Caco-2 (cell line): ENCODE measurements around the gene MAN1C1. TPM values are rescaled to one million over a fixed set of nuclear protein-coding genes. Genes with fewer than 3 reads are reported as not detected.
A peak's percentile ranks its signal among the peaks of the same experiment; 100 is the strongest.

Experiments
- BruUV-seq: library from RNA; stranded (reverse); fragments of 400-500 nt; replicated peaks from 2 replicates; lab custom pipeline; 2021; lab: Mats Ljungman, UMichigan
- CTCF ChIA-PET: fragments of 300-600 bp; sonication (Branson Sonifier 250); formaldehyde crosslinking; loops from one replicate; lab custom pipeline; 2022; ENCODE audit warnings: antibody characterized with exemption; lab: Charles Lee
- POLR2A ChIA-PET: fragments of 300-600 bp; sonication (Branson Sonifier 250); formaldehyde crosslinking; loops from one replicate; lab custom pipeline; 2022; ENCODE audit warnings: antibody characterized with exemption; lab: Charles Lee
- DNase-seq, 2 experiments: peaks; one replicate each; pipeline versions ENCODE4 v3.0.0 to v3.0.0-alpha.2; 2020 to 2022
- H3K27me3 ChIP-seq: replicated peaks from 2 replicates; pipeline ENCODE4 v1.6.0; 2011; ENCODE audit warnings: low read length; ENCODE audit not compliant: control insufficient read depth, insufficient read depth
- H3K36me3 ChIP-seq: 2 replicates; pipeline ENCODE4 v1.5.1; 2011; ENCODE audit warnings: low read length; ENCODE audit not compliant: control insufficient read depth, insufficient read depth
- H3K4me1 ChIP-seq: fragments of 250-450 bp; sonication (Bioruptor Pico); 2 replicates; pipeline ENCODE4 v1.5.1; 2020; ENCODE audit warnings: mild to moderate bottlenecking
- H3K4me3 ChIP-seq: 2 replicates; pipeline ENCODE4 v1.5.1; 2011; ENCODE audit warnings: low read depth, mild to moderate bottlenecking, control low read depth, low read length
- H3K9me3 ChIP-seq: fragments of 250-450 bp; sonication (Bioruptor Pico); 2 replicates; pipeline ENCODE4 v1.5.1; 2020; ENCODE audit warnings: mild to moderate bottlenecking, moderate library complexity
- H3K27ac Mint-ChIP-seq: one replicate; pipeline ENCODE4 v1.8.0; 2022; ENCODE audit warnings: mixed read lengths; ENCODE audit not compliant: unreplicated experiment
- H3K27me3 Mint-ChIP-seq: one replicate; pipeline ENCODE4 v1.8.0; 2022; ENCODE audit warnings: mixed read lengths; ENCODE audit not compliant: insufficient read depth, unreplicated experiment
- H3K36me3 Mint-ChIP-seq: one replicate; pipeline ENCODE4 v1.8.0; 2022; ENCODE audit warnings: mild to moderate bottlenecking, mixed read lengths; ENCODE audit not compliant: insufficient read depth, unreplicated experiment
- H3K4me1 Mint-ChIP-seq: one replicate; pipeline ENCODE4 v1.8.0; 2022; ENCODE audit warnings: low read depth, mixed read lengths; ENCODE audit not compliant: unreplicated experiment
- H3K4me3 Mint-ChIP-seq: one replicate; pipeline ENCODE4 v1.8.0; 2022; ENCODE audit warnings: mild to moderate bottlenecking, moderate library complexity, mixed read lengths; ENCODE audit not compliant: unreplicated experiment
- H3K9me3 Mint-ChIP-seq: one replicate; pipeline ENCODE4 v1.8.0; 2022; ENCODE audit warnings: mixed read lengths; ENCODE audit not compliant: unreplicated experiment
- intact Hi-C: fragments of 100-400 bp; cut with micrococcal nuclease; formaldehyde crosslinking; loops from one replicate; pipeline ENCODE4 v1.10.0; 2022; ENCODE audit not compliant: unreplicated experiment
- total RNA-seq: library from RNA; stranded (reverse); gene quantifications from 2 replicates; pipeline ENCODE4 v1.2.3, GENCODE V29; 2022
- TF ChIP-seq, protein P1 (sequence below), 2 experiments: fragments of 200-600 bp in 1 of 2; IDR thresholded peaks; 1 replicate in 1 of 2; 2 replicates in 1 of 2; pipeline versions ENCODE4 v1.5.1 to v1.8.0; 2011 to 2022; ENCODE audit warnings: antibody characterized with exemption in 1 of 2, control low read depth in 1 of 2, inconsistent platforms in 1 of 2, low read depth in 1 of 2, low read length in 1 of 2, mild to moderate bottlenecking in 1 of 2, moderate library complexity in 1 of 2; ENCODE audit not compliant: insufficient read depth in 1 of 2, severe bottlenecking in 1 of 2, unreplicated experiment in 1 of 2

MAN1C1 gene
- total RNA-seq, 1 experiment from 2014 or later: 2.7 TPM

DNA sequence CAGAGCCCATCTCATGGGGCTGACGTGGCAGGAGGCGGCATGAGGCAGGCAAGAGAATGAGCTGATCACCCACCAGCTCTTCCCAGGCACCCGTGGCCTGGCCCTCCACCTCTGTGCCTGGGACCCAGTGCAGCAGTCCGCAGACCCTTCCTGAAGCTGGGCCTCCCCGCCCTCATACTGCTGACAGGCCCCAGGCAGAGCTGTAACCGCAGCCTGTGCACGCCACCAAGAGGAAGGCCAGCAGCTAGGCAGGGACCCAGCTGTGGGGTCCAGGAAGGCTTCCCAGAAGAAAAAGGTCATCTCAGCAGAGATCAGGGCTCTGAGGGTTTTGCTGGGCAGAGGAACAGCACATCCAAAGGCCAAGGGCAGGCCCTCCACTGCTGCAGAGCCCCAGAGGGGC, 193.3 kb downstream of the MAN1C1 start:
- CTCF ChIA-PET: interaction anchor here (0.7 to 2.0 kb wide), 4 partner anchors 9 to 202 kb away, joined by 3 to 12 read pairs (median 4); partner anchors contain the start of gene SELENON
- no peak for DNase-seq

DNA sequence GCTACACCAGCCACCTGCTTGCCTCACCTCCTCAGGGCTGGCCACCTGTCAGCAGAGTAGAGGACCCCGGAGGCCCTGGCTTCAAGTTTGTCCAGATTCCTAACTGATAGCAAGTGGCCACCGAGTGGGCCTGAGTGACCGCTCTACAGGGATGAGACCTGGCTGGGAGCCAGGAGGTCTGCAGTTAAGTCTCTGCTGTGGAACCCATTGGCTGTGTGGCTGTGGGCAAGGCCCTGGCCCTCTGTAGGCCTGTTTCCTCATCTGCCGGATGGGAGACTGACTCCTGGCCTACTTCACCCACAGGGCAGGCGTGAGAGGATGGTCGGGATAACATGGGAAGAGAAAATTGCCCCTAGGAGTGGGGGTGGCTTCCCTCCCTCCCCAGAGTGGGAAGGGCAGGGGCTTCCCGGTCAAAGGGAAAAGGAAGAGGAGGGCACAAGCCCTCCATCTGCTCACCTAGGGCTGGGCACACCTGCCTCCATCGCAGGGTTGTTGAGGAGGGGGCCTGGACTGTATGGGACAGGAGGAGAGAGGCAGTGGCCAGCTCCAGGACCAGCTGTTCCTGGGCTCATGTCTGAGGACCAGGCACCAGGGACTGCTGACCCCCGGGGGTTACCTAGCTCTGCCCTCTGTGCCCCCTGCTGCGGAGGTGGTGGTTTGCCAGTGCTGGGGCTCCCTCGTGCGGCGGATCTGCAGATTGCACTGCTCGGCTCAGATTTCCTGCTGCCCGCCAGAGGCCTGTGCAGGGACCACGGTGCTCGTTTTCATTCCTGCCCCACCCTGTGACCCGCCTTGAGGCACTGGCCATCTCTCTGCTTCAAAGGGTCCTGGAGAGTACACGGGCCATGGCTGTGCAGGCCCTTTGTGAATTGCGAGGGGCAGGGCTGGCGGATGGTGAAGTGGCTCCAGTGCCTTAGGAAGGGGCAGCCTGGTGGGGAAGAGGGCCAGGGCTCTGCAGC, 194.0 kb downstream of the MAN1C1 start:
- no peaks in the 10 kb centered on the region; the same call in 1 of the 2 replicates for H3K36me3 ChIP-seq
- ChIA-PET CTCF (interaction anchor here (0.6 to 2.0 kb wide), 6 partner anchors 8 to 595 kb away, joined by 3 to 12 read pairs (median 4); partner anchors contain the start of gene SELENON), POLR2A (no interaction called here)
- H3K4me3 ChIP-seq: no peak overlapping the region
- no peaks in the 10 kb centered on the region for H3K4me1 Mint-ChIP-seq
- BruUV-seq: no TSS peak
- no peaks in the 10 kb centered on the region for H3K27me3 ChIP-seq
- H3K36me3 Mint-ChIP-seq: peaks cover 21% of the 10 kb centered on the region
- intact Hi-C loops: no loop called here
- no peak overlapping the region for H3K27ac Mint-ChIP-seq
- H3K4me3 Mint-ChIP-seq: no peak overlapping the region
- TF ChIP-seq, protein P1, sequence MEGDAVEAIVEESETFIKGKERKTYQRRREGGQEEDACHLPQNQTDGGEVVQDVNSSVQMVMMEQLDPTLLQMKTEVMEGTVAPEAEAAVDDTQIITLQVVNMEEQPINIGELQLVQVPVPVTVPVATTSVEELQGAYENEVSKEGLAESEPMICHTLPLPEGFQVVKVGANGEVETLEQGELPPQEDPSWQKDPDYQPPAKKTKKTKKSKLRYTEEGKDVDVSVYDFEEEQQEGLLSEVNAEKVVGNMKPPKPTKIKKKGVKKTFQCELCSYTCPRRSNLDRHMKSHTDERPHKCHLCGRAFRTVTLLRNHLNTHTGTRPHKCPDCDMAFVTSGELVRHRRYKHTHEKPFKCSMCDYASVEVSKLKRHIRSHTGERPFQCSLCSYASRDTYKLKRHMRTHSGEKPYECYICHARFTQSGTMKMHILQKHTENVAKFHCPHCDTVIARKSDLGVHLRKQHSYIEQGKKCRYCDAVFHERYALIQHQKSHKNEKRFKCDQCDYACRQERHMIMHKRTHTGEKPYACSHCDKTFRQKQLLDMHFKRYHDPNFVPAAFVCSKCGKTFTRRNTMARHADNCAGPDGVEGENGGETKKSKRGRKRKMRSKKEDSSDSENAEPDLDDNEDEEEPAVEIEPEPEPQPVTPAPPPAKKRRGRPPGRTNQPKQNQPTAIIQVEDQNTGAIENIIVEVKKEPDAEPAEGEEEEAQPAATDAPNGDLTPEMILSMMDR (IDR thresholded peaks at IDR 0.05; ENCODE audit: insufficient read depth in 1 of 2, low read depth in 1 of 2, low read length in 1 of 2, severe bottlenecking in 1 of 2, unreplicated experiment in 1 of 2): peak; percentile 80 to 81
- H3K9me3 ChIP-seq: no peaks in the 10 kb centered on the region
- H3K4me1 ChIP-seq: no peaks in the 10 kb centered on the region
- H3K27me3 Mint-ChIP-seq: no peaks in the 10 kb centered on the region
- DNase-seq: peak; percentile 66 to 79
- no peaks in the 10 kb centered on the region for H3K9me3 Mint-ChIP-seq

More for the DNA sequence above, 193.3 kb downstream of the MAN1C1 start:
- BruUV-seq: no TSS peak
- Histone ChIP-seq H3K4me3 (no peak overlapping the region), H3K27me3 (no peaks in the 10 kb centered on the region), H3K4me1 (no peaks in the 10 kb centered on the region), H3K36me3 (no peaks in the 10 kb centered on the region; the same call in 1 of the 2 replicates), H3K9me3 (no peaks in the 10 kb centered on the region)
- TF ChIP-seq, protein P1 (IDR thresholded peaks at IDR 0.05; ENCODE audit: insufficient read depth in 1 of 2, low read depth in 1 of 2, low read length in 1 of 2, severe bottlenecking in 1 of 2, unreplicated experiment in 1 of 2): no peak
- Mint-ChIP-seq H3K36me3 (peaks cover 16% of the 10 kb centered on the region), H3K27ac (no peak overlapping the region), H3K4me3 (no peak overlapping the region), H3K27me3 (no peaks in the 10 kb centered on the region), H3K4me1 (no peaks in the 10 kb centered on the region), H3K9me3 (no peaks in the 10 kb centered on the region)
- POLR2A ChIA-PET: no interaction called here
- intact Hi-C loops: no loop called here

DNA sequence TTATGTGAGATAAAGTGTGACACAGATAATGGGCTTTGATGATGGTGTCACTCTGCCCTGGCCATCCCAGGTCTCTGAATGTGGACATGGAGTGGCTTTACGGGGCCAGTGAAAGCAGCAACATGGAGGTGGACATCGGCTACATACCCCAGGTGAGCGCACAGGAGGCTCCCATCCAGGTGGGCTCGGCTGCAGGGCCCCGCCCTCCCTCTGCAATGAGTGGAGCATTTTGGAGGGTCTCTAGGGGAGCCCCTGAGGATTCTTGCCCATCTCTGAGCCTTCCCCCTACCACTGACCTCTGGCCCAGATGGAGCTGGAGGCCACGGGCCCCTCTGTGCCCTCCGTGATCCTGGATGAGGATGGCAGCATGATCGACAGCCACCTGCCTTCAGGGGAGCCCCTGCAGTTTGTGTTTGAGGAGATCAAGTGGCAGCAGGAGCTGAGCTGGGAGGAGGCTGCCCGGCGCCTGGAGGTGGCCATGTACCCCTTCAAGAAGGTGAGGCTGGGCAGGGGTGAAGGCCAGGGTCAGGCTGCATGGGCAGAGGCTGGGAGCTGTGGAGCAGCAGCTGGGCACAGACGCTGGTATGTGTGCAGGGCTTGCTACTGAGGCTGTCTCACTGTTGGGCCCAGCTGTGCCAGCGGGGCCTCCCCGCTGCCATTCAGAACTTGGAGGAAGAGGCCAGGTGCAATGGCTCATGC, 194.9 kb downstream of the MAN1C1 start:
- Histone ChIP-seq H3K27me3 (no peaks in the 10 kb centered on the region), H3K4me1 (no peaks in the 10 kb centered on the region), H3K4me3 (no peak overlapping the region), H3K9me3 (no peaks in the 10 kb centered on the region), H3K36me3 (no peaks in the 10 kb centered on the region; the same call in 1 of the 2 replicates)
- BruUV-seq: no TSS peak
- Mint-ChIP-seq H3K4me1 (no peaks in the 10 kb centered on the region), H3K27ac (no peak overlapping the region), H3K36me3 (peaks cover 21% of the 10 kb centered on the region), H3K27me3 (no peaks in the 10 kb centered on the region), H3K4me3 (no peak overlapping the region), H3K9me3 (no peaks in the 10 kb centered on the region)
- TF ChIP-seq, protein P1 (IDR thresholded peaks at IDR 0.05; ENCODE audit: insufficient read depth in 1 of 2, low read depth in 1 of 2, low read length in 1 of 2, severe bottlenecking in 1 of 2, unreplicated experiment in 1 of 2): no peak
- ChIA-PET POLR2A (interaction anchor here (0.6 kb wide), 1 partner anchor 19 kb away, joined by 4 read pairs; no protein-coding TSS in a partner anchor), CTCF (interaction anchor here (1.3 to 2.0 kb wide), 2 partner anchors 8 to 203 kb away, joined by 4 to 12 read pairs; no protein-coding TSS in a partner anchor)
- DNase-seq: no peak
- intact Hi-C loops: no loop called here
